ENCODE measurements around the gene EBF3.

Gene EBF3

GRCh38 chr10:129875993-129876726 lies 87.9 kb downstream of the EBF3 start:
- H3K4me3 ChIP-seq (replicated peaks; ENCODE audit: low read depth, low read length) = no peak overlapping the region
- TF ChIP-seq, protein P1, sequence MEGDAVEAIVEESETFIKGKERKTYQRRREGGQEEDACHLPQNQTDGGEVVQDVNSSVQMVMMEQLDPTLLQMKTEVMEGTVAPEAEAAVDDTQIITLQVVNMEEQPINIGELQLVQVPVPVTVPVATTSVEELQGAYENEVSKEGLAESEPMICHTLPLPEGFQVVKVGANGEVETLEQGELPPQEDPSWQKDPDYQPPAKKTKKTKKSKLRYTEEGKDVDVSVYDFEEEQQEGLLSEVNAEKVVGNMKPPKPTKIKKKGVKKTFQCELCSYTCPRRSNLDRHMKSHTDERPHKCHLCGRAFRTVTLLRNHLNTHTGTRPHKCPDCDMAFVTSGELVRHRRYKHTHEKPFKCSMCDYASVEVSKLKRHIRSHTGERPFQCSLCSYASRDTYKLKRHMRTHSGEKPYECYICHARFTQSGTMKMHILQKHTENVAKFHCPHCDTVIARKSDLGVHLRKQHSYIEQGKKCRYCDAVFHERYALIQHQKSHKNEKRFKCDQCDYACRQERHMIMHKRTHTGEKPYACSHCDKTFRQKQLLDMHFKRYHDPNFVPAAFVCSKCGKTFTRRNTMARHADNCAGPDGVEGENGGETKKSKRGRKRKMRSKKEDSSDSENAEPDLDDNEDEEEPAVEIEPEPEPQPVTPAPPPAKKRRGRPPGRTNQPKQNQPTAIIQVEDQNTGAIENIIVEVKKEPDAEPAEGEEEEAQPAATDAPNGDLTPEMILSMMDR (IDR thresholded peaks at IDR 0.05; ENCODE audit: low read length, missing control alignments) = no peak
- no peak for DNase-seq (ENCODE audit: low read depth)

DNA sequence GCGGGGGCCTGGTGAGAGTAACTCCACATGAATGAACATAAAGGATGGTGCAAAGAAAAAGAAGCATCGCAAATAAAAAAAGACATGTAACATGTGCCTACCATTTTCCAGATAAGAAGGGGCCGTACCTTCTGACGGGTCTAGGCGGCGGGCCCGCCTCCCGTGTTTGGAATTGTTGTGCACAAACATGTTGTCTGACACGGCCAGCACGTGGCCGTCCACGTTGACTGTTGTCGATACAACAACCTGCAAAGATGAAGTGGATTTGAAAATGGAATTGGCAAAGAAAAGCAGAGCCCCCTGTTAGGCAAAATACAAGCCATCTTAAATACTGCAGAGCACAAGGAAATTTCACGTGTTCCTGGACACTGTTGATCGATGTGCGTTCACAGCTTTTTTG lies 90.7 kb downstream of the EBF3 start:
- DNase-seq (ENCODE audit: low read depth) = no peak
- TF ChIP-seq, protein P1 (IDR thresholded peaks at IDR 0.05; ENCODE audit: low read length, missing control alignments) = no peak
- H3K4me3 ChIP-seq (replicated peaks; ENCODE audit: low read depth, low read length) = no peak overlapping the region

GRCh38 chr10:129871966-129872365 lies 92.1 kb downstream of the EBF3 start:
- TF ChIP-seq, protein P1 (IDR thresholded peaks at IDR 0.05; ENCODE audit: low read length, missing control alignments) = no peak
- H3K4me3 ChIP-seq (replicated peaks; ENCODE audit: low read depth, low read length) = no peak overlapping the region
- DNase-seq (ENCODE audit: low read depth) = no peak

DNA sequence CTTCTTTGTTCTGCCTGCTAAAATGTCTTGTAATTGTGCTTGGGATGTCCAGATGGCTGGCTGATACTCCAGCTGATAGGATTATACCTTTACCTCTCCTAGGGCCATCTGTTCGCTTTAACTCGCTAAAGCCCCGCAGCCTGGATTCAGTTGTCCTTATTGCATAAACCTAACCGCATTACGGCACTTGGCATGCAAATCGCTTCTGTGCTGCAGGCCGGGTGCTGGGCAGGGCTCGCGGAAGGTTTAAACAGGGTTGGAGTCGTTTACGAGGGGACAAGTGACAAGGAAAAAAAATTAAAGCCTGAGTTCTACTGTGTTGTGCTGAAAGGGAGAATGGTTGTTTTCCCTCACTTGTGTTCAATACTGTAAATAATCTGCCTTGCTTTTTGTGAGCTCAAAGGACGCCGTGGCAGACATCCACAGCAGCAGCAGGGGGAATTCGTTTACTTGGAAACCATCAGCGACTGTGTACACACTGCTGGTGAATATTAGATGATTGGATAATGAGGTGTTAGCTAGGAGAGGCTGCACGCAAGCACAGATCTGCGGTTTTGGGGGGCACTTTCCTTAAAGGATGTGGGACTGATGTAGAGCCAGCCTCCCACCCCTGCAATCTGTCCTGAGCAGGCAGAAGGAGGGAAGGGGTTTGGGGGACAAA lies 93.0 kb downstream of the EBF3 start:
- H3K4me3 ChIP-seq (replicated peaks; ENCODE audit: low read depth, low read length) = no peak overlapping the region
- no peak for DNase-seq (ENCODE audit: low read depth)
- TF ChIP-seq, protein P1 (IDR thresholded peaks at IDR 0.05; ENCODE audit: low read length, missing control alignments) = no peak

DNA sequence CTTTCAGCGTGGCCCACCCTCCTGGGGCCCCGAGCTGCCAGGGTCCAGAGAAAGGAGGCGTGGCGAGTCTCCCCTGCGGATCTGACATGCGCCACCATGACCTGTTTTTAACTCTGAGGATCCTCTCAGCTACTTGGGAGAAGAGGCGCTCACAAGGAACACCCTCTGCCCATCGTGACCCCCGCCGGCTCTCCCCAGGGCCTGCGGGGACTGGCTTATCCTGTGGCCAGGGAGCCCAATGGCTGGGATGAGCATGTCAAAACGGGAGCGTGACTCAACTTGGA lies 93.7 kb downstream of the EBF3 start:
- TF ChIP-seq, protein P1 (IDR thresholded peaks at IDR 0.05; ENCODE audit: low read length, missing control alignments) = no peak
- H3K4me3 ChIP-seq (replicated peaks; ENCODE audit: low read depth, low read length) = no peak overlapping the region
- no peak for DNase-seq (ENCODE audit: low read depth)

GRCh38 chr10:129869596-129870473 lies 94.2 kb downstream of the EBF3 start:
- no peak for DNase-seq (ENCODE audit: low read depth)
- TF ChIP-seq, protein P1 (IDR thresholded peaks at IDR 0.05; ENCODE audit: low read length, missing control alignments) = no peak
- no peak overlapping the region for H3K4me3 ChIP-seq (replicated peaks; ENCODE audit: low read depth, low read length)
